Measurements from ENCODE around the gene NRSN1. TPM values are rescaled to one million over a fixed set of nuclear protein-coding genes. Genes with fewer than 3 reads are reported as not detected.

Gene NRSN1
- total and polyA plus RNA-seq, 2 of the 13 experiments (the other 11 are each of a cell fraction or from before 2014, with no cell fraction given): not detected

GRCh38 chr6:24149836-24150235 is 23.8 kb downstream of the NRSN1 start (continued):
- TF ChIP-seq NFIC (IDR thresholded peaks at IDR 0.05; ENCODE audit: low read length) (peak; percentile 60; the same call in 1 of the 2 replicates), MAFG (CRISPR knock-in tag; IDR thresholded peaks at IDR 0.05) (no peak), SMAD9 (CRISPR knock-in tag; IDR thresholded peaks at IDR 0.05) (no peak), EEA1 (CRISPR knock-in tag; IDR thresholded peaks at IDR 0.05; ENCODE audit: borderline replicate concordance) (no peak), ZNF296 (CRISPR knock-in tag; conservative IDR thresholded peaks at IDR 0.05) (no peak), CREB1 (IDR thresholded peaks at IDR 0.05) (no peak), CREB1 (CRISPR knock-in tag; IDR thresholded peaks at IDR 0.05) (no peak), ZNF441 (CRISPR knock-in tag; IDR thresholded peaks at IDR 0.05; ENCODE audit: borderline replicate concordance) (no peak), ZNF644 (CRISPR knock-in tag; IDR thresholded peaks at IDR 0.05; ENCODE audit: low read depth) (no peak), CBFB (CRISPR knock-in tag; IDR thresholded peaks at IDR 0.05) (no peak), ONECUT2 (CRISPR knock-in tag; IDR thresholded peaks at IDR 0.05) (no peak), ZNF646 (CRISPR knock-in tag; IDR thresholded peaks at IDR 0.05) (no peak), HMG20B (CRISPR knock-in tag; conservative IDR thresholded peaks at IDR 0.05) (no peak), FOXP4 (CRISPR knock-in tag; IDR thresholded peaks at IDR 0.05) (no peak), EP300 (IDR thresholded peaks at IDR 0.05; ENCODE audit: low read depth in 2 of 2, low read length in 2 of 2) (peak in 1 of 2 experiments; percentile 76; a peak in 2 of 4 replicates), EP300 (CRISPR knock-in tag; IDR thresholded peaks at IDR 0.05; ENCODE audit: borderline replicate concordance) (no peak; the same call in 1 of the 2 replicates), SOX5 (CRISPR knock-in tag; IDR thresholded peaks at IDR 0.05; ENCODE audit: borderline replicate concordance) (peak; percentile 93; the same call in 1 of the 2 replicates), HNF1B (CRISPR knock-in tag; IDR thresholded peaks at IDR 0.05) (no peak), ZNF460 (CRISPR knock-in tag; IDR thresholded peaks at IDR 0.05; ENCODE audit: borderline replicate concordance) (no peak), ZNF292 (CRISPR knock-in tag; IDR thresholded peaks at IDR 0.05; ENCODE audit: borderline replicate concordance, low read depth) (no peak), MAFK (conservative IDR thresholded peaks at IDR 0.05 in 1 of 2, IDR thresholded peaks at IDR 0.05 in 1 of 2; ENCODE audit: low read length in 2 of 2) (peak in 1 of 2 experiments; percentile 22; a peak in 1 of 4 replicates), SETDB1 (CRISPR knock-in tag; IDR thresholded peaks at IDR 0.05; ENCODE audit: borderline replicate concordance) (no peak), ZFP36 (IDR thresholded peaks at IDR 0.05; ENCODE audit: borderline replicate concordance, low read depth, low read length, partially characterized antibody) (no peak)
